Amygdala (tissue), 56 donors: Measurements from ENCODE around the gene CDH12.
"Not testable (repeated sequence)": the region's sequence is repeated elsewhere in the genome, so short reads cannot be mapped to it uniquely, and the experiment has no call there.

Experiments used
- DNase-seq, 56 donors: peaks; one replicate each; lab custom pipeline; 2025; lab: John Stamatoyannopoulos, UW

The CDH12 gene

GRCh38 chr5:22058620-22059019, 794.5 kb downstream of the CDH12 start:
- no peak for DNase-seq

DNA sequence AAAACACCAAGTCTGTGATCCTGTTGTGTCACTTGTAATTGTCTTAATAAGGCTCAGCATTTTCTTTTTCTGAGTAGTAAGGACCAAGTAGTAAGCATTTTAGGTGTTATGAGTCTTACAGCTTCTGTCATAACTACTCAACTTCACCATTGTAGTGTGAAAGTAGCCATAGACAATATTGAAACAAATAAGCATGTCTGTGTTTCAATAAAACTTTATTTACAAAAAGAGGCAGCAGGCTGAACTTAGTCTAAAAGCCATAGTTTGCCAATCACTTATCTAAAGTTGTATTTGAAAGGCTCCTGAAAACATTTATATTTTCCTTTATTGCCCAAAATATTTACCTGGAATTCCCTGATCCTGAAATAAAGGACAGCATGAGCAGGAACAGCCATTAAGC, 796.1 kb downstream of the CDH12 start:
- no peak for DNase-seq

DNA sequence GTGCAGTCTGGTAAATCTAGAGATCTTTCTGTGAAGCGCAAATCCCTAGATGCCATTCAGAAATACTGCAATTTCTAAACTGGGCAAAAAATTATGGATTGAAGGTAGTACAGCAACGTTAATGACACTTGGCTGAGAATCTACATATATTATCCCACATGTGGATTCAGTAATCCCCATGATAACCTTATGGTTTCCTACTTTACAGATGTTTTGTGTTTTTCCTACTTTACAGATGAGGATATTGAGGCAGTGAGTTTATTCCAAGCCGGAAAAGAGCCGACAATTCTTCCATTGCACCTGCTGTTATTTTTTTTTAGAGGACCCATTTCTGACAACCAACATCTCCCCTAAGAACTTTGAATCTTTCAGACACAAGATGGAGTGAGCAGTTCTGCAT, 796.5 kb downstream of the CDH12 start:
- no peak for DNase-seq

DNA sequence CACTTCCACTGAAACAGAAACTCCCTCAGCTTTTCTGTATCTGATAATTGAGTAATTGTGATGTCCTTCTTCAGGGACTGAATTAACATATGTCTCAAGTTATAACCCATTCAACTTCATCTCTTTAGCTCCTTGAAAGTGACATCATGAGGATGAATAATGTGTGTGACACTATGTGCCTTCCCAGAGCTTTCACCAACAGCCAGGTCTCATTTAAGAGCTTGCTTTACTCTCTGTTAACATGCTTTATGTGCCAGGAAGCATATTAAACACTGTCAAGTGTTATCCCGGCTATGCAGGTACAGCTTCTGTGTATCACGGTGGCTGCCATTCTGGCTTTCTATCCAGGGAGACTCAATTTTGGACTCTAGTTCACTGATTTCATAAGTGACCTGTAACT, 799.9 kb downstream of the CDH12 start:
- DNase-seq: no peak

- no peak for DNase-seq
These were observed 801.3 kb downstream of the CDH12 start for GRCh38 chr5:22051881-22052280.

GRCh38 chr5:22050931-22051330, 802.2 kb downstream of the CDH12 start:
- DNase-seq: no peak

DNA sequence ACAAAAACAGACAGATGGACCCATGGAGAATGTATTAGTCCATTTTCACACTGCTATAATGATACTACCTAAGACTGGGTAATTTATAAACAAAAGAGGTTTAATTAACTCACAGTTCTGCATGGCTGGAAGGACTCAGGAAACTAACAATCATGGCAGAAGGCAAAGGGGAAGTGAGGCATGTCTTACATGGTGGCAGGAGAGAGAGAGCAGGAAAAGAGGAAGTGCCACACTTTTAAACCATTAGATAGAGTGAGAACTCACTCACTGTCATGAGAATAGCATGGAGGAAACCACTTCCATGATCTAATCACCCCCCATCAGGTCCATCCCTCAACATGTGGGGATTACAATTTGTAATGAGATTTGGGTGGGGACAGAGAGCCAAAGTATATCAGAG, 808.9 kb downstream of the CDH12 start:
- DNase-seq: no peak

DNA sequence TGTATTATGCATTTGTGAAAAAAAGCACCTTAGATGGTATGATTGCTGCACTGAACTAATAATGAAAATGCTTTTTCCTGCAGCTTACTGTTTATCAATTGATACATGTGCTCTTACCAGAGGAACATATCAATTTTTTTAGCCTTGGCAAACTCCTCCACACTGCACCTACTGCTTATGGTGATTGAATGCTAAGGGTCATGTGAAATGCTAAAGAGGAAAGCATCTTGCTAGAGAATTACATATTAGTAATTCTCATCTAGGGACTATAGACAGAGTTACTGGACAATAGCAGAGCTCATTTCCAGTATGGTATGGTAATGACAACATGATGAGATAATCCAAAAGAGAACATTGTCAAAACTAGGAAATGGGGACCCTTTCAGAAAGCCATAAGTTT, 817.1 kb downstream of the CDH12 start:
- DNase-seq: no peak

DNA sequence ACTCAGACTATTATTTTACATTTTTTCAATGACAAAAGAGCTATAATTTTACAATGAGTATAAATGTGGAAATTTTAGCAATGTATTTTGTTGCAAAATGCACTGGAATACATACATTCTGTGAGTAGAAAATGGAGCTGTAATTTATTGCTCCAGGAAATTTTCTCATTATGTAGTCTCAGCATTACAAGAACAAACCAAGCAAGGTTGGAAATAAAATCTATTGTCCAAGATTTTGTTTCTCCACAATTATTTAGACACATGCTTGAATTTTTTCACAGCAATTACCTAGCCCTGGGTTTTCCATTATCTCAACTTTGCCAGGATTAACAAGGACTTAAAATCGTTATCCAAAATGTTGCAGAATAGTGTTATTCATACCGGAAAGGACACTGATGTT, 820.1 kb downstream of the CDH12 start:
- DNase-seq: no peak

GRCh38 chr5:22023784-22024183, 829.4 kb downstream of the CDH12 start:
- DNase-seq: no peak

DNA sequence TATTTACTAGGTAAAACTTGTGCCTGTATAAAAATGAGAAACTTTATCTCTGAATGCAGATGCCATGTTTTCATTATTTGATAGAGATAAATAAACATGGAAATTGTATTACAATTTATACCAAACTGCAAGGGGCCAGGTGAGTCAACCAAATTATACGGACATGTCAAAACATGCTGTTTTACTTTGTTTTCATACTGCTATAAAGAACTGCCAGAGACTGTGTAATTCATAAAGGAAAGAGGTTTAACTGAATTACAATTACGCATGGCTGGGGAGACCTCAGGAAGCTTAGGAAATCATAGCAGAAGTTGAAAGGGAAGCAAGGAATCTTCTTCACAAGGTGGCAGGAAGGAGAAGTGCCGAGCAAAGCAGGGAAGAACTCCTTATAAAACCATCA, 840.3 kb downstream of the CDH12 start:
- not testable (repeated sequence) for DNase-seq

DNA sequence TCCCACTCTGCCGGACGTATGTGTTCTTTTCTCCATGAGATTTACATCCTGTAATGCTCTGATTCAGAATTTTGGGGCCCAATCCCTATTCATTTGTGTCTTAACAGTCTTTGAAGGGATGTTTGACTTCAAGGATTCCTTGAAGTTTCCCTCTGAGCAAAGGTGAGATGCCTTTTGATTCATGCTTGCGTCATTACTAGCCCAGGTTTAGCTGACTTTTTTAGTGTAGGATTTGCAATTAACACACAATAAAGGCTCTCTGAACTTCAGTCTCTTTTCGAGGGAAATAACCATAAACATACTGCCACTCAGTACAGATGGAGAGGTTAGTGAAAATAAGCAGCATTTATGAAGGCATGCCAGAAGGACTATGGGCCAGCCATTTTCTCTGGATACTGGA, 842.3 kb downstream of the CDH12 start:
- not testable (repeated sequence) for DNase-seq

DNA sequence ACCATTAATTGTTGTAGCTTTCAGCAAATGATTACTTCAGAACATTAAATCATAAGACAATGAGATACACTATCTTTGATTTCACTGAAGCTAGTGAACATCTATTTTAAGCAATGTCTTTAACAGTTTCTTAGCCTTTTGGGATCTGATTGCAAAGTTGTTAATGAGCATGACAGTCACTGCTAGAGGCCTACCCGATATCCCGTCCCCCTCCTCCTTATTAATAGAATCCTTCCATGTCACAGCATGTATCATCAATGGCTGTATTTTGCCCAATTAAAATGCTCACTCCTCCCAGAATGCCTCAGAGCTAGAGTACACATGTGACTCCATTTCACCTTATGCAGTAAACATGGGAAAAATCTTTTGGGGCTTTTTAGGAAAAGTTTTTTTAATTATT, 852.0 kb downstream of the CDH12 start:
- not testable (repeated sequence) for DNase-seq

GRCh38 chr5:21985799-21986198, 867.3 kb downstream of the CDH12 start:
- not testable (repeated sequence) for DNase-seq

GRCh38 chr5:21951571-21951970, 901.6 kb downstream of the CDH12 start:
- not testable (repeated sequence) for DNase-seq

DNA sequence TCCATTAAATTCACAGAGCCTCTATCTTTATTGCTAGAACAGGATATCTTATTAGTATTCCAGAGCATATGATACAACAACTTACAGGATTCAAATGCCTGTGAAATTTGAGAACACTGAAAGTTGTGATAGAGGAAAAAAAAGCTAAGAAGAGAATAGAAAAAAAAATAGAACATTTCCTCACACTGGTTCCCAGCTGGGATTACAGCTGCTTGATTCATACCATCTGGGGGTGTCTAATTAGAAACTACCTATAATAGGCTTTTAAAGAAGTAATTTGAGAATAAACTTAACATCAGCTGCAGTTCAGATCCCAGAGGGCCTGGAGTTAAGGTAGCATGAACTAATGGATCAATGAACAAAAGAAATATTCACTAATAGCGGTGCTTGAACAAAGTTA, 922.0 kb downstream of the CDH12 start:
- no peak for DNase-seq

DNA sequence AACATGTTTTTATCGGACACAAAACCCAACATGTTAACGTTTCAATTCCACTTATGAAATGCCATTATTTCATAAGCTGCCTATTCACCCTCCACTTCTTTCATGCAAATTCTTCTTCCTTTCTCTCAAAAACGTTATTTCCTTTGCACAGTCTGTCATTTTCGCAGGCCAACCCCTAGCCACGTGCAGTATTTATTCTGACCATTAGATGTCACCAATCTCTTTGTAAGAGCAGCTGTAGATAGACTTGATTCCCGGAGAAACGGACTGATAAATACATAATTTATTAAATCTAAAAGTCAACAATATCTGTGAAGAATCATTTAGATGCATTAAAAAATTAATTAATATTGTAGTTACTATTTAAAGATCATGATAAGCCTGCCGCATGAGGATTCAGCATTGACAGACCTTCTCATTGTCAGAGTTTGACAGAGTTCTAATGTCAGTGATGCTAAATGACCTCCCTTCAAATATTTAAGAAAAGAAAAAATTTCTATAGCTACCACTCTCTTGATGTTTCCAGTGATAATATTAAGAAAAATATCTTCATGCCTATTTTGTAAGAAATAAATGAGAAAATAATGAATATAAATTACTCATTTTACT, 933.6 kb downstream of the CDH12 start:
- peak in 5 of 56 donors; percentile 4 to 52 (median 19) for DNase-seq

DNA sequence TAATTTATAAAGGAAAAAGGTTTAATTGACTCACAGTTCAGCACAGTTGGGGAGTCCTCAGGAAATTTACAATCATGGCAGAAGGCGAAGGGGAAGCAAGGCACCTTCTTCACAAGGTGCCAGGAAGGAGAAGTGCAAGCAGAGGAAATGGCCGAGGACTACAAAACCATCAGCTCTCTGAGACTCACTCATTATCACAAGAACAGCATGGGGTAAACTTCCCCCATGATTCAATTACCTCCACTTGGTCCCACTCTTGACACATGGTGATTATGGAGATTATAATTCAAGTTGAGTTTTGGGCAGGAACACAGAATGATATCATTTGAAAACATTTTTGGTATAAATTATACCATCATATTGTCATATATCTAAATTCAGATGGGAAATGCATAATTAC, 934.7 kb downstream of the CDH12 start:
- DNase-seq: no peak

DNA sequence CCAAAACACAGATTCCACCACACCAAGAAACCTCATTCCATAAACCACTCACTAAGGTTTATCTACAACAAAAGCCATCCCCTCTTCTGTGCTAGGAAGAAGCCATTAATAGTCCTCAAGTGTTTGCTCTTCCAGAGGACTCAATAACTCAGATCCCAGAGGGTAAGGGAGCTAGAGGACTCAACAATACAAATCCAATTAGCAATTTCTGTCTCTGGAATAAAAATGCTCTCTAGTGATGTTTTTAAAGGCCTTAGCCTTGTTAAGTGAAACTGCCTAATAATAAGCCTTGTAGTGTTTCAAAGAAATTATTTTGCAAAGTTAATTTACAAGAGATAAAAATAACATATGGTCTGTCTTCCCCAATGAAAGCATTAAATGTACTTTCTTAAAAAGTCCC, 942.4 kb downstream of the CDH12 start:
- DNase-seq: no peak

DNA sequence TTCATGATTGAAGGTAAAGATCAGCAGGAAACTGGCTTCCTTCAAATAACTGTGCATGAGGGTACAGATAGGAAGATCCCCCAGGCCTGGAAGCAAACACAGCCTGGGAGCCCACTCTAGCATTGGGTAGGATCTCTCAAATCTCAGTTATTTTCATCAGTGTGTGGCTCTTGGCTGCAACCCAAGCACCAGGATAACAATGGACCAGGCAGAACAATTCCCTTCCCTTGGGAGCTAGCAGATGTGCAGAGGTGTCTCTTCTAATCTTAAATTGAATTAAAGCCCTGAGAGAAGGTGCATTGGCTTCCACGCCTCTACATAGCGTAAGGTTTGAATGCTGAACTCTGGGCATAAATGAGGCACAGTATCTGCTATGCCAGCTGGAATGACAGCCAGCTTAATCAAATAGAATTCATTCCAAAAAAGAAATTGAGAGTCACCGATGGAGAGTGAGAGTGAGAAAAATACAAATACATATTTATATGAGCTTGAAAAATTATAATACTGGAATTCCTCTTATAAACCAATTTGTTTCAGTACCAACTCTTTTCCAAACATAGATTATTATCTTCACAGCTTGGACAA, 957.3 kb downstream of the CDH12 start:
- DNase-seq: no peak

- DNase-seq: no peak
These were observed 960.0 kb downstream of the CDH12 start for GRCh38 chr5:21893161-21893560.

- DNase-seq: no peak
These were observed 963.6 kb downstream of the CDH12 start for GRCh38 chr5:21889581-21889980.
